Parathyroid adenoma (tissue), 2 donors: ENCODE data around the gene SORBS1.

Experiments used
- H2AFZ ChIP-seq: fragments of 300-600 bp; sonication (generic); one replicate; pipeline ENCODE4 v1.7.0; 2017; ENCODE audit warnings: antibody characterized with exemption, mild to moderate bottlenecking
- H3K27ac ChIP-seq: fragments of 300-600 bp; sonication (generic); one replicate; pipeline ENCODE4 v1.7.0; 2017
- H3K27me3 ChIP-seq: fragments of 300-600 bp; sonication (generic); one replicate; pipeline ENCODE4 v1.7.0; 2017; ENCODE audit warnings: low read length; ENCODE audit not compliant: control insufficient read depth, insufficient read depth
- H3K36me3 ChIP-seq: fragments of 300-600 bp; sonication (generic); one replicate; pipeline ENCODE4 v1.7.0; 2017; ENCODE audit warnings: low read length; ENCODE audit not compliant: control insufficient read depth, insufficient read depth
- H3K4me1 ChIP-seq: fragments of 300-600 bp; sonication (generic); one replicate; pipeline ENCODE4 v1.7.0; 2017; ENCODE audit warnings: control low read depth
- H3K4me2 ChIP-seq: fragments of 300-600 bp; sonication (generic); one replicate; pipeline ENCODE4 v1.7.0; 2017; ENCODE audit warnings: low read length
- H3K4me3 ChIP-seq: fragments of 300-600 bp; sonication (generic); one replicate; pipeline ENCODE4 v1.7.0; 2017; ENCODE audit warnings: low read depth, low read length
- H3K79me2 ChIP-seq: fragments of 300-600 bp; sonication (generic); one replicate; pipeline ENCODE4 v1.7.0; 2017; ENCODE audit warnings: control low read depth
- H3K9ac ChIP-seq: fragments of 300-600 bp; sonication (generic); one replicate; pipeline ENCODE4 v1.7.0; 2017; ENCODE audit warnings: mild to moderate bottlenecking
- H3K9me3 ChIP-seq: fragments of 300-600 bp; sonication (generic); one replicate; pipeline ENCODE4 v1.7.0; 2017; ENCODE audit warnings: low read length; ENCODE audit not compliant: control insufficient read depth
- TF ChIP-seq, protein P1 (sequence below): fragments of 300-600 bp; sonication (generic); IDR thresholded peaks from one replicate; pipeline ENCODE4 v1.7.0; 2017; ENCODE audit warnings: antibody characterized with exemption, mild to moderate bottlenecking
- donor health status: primary hyperparathyroidism.

SORBS1 gene

DNA sequence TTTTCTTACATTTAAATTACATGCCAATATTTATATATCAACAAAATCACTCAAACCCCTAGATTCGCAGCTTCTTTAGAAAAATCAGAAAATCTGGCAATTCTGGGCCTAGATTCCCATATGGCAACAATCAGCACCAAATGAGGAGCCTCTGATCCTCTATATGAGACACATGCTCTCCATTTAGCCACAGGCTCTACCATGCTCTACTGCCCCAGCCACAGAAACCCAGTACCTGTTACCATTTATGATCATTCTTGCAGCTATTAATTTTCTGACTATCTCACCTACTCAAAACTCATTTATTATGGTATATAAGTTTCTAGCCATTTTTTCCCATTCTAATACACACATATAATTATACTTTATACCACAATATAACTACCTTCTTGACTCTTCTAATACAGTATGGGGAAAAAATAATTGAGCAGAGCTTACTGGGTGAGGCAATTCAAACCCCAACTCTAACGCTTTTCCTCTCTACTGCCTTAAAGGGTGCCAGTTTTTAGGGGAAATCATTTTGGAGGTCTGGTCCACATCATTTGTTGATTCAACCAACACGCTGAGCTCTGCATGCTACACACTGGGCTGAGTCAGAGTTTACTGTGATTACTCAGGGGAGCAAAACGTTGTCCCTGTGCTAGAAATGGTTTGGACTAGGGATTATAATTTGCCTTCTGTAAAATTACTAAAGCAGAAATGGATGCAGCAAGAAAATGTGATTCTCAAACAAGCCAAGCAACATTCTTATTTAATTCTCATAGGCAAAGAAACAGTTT lies 281.9 kb downstream of the SORBS1 start:
- TF ChIP-seq, protein P1, sequence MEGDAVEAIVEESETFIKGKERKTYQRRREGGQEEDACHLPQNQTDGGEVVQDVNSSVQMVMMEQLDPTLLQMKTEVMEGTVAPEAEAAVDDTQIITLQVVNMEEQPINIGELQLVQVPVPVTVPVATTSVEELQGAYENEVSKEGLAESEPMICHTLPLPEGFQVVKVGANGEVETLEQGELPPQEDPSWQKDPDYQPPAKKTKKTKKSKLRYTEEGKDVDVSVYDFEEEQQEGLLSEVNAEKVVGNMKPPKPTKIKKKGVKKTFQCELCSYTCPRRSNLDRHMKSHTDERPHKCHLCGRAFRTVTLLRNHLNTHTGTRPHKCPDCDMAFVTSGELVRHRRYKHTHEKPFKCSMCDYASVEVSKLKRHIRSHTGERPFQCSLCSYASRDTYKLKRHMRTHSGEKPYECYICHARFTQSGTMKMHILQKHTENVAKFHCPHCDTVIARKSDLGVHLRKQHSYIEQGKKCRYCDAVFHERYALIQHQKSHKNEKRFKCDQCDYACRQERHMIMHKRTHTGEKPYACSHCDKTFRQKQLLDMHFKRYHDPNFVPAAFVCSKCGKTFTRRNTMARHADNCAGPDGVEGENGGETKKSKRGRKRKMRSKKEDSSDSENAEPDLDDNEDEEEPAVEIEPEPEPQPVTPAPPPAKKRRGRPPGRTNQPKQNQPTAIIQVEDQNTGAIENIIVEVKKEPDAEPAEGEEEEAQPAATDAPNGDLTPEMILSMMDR, result no peak

DNA sequence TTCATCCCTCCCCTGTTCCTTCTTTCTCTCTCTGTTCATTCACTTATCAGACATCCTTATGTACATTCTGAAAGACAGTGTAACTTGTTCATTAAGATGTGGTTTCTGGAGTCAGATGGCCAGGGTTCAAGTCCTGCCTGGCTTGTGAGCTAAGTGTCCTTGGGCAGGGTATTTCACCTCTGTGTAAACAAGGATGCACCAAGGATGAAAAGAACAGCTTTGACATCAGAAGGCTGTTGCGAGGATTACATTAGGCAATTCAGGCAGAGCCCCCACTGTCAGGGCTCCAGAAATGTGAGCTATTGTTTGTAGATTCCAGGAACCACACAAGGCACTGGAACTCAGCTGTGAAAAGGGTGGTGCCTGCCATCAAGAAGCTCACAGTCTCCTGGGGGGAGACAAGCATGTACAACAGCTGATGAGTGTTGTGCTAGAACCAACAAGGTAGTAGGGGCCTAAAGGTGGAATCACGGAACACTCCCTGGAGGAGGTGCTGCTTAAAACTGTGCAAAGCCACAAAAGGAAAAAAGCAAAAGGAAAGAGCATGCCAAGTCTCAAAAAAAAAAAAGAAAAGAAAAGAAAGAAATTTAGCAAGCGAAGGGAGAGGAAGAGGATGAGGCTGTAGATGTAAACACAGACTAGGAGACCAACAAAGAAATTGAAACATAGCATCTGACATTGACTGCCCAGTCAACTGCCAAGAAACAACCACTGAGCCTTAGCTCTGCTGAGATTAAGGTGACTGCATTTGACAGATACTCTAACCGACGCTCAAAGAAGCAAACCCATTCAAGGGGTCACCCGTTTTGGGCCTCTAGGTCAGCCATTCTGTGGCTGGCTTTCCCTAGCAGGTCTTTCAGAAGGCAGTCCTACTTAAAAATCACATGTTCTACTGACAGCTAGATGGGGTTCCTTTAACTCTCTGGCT lies 282.8 kb downstream of the SORBS1 start:
- H3K27ac ChIP-seq, result peak overlapping the region; percentile 46
- no peak overlapping the region for H2AFZ ChIP-seq
- H3K4me2 ChIP-seq, result no peak overlapping the region
- no peak overlapping the region for H3K9ac ChIP-seq
- no peaks in the 10 kb centered on the region for H3K9me3 ChIP-seq
- H3K4me1 ChIP-seq, result peaks cover 15% of the 10 kb centered on the region
- H3K36me3 ChIP-seq, result no peaks in the 10 kb centered on the region
- H3K79me2 ChIP-seq, result peaks cover 20% of the 10 kb centered on the region
- no peaks in the 10 kb centered on the region for H3K27me3 ChIP-seq
- TF ChIP-seq, protein P1, result no peak
- H3K4me3 ChIP-seq, result no peak overlapping the region

More for the DNA sequence above, 281.9 kb downstream of the SORBS1 start:
- Histone ChIP-seq H3K4me1 (peaks cover 15% of the 10 kb centered on the region), H3K27ac (peak overlapping the region; percentile 46), H2AFZ (no peak overlapping the region), H3K4me3 (no peak overlapping the region), H3K27me3 (no peaks in the 10 kb centered on the region), H3K9ac (no peak overlapping the region), H3K36me3 (no peaks in the 10 kb centered on the region), H3K79me2 (peaks cover 20% of the 10 kb centered on the region), H3K4me2 (no peak overlapping the region), H3K9me3 (no peaks in the 10 kb centered on the region)

DNA sequence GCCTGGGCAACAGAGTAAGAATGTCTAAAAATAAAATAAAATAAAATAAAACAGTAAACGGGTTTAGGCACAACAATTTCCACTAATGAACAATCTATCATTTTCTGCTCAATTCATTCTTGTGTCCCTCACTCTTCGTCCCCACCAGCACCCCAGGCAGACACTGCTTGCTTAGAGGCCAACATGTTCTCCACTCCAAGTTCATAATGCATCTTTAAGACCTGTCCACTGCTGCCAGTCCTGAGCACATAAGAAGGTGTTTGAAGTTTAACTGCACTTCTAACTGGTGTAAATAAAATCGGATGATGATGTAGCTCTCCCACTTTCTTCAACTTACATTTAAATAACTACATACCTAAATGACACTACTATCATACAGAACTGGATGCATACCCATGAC lies 283.6 kb downstream of the SORBS1 start:
- Histone ChIP-seq H3K4me2 (no peak overlapping the region), H2AFZ (no peak overlapping the region), H3K4me1 (peaks cover 15% of the 10 kb centered on the region), H3K36me3 (no peaks in the 10 kb centered on the region), H3K9ac (no peak overlapping the region), H3K27me3 (no peaks in the 10 kb centered on the region), H3K9me3 (no peaks in the 10 kb centered on the region), H3K27ac (peak overlapping the region; percentile 46), H3K79me2 (peaks cover 20% of the 10 kb centered on the region), H3K4me3 (no peak overlapping the region)
- TF ChIP-seq, protein P1, result no peak

DNA sequence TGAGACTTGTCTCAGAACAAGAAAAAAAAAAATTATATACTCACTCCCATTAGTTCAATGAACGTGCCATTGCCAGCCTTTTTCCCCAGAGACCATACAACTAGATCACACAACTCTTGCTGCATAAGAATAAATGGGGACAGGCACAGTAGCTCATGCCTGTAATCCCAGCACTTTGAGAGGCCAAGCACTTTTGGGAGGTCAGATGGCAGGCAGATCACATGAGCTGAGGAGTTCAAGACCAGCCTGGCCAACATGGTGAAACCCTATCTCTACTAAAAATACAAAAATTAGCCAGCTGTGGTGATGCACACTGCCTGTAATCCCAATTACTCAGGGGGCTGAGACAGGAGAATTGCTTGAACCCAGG lies 284.0 kb downstream of the SORBS1 start:
- H3K27me3 ChIP-seq, result no peaks in the 10 kb centered on the region
- no peak overlapping the region for H3K9ac ChIP-seq
- no peak overlapping the region for H3K4me3 ChIP-seq
- no peaks in the 10 kb centered on the region for H3K36me3 ChIP-seq
- H3K4me2 ChIP-seq, result no peak overlapping the region
- no peaks in the 10 kb centered on the region for H3K9me3 ChIP-seq
- peaks cover 15% of the 10 kb centered on the region for H3K4me1 ChIP-seq
- no peak overlapping the region for H3K27ac ChIP-seq
- H3K79me2 ChIP-seq, result peaks cover 18% of the 10 kb centered on the region
- H2AFZ ChIP-seq, result no peak overlapping the region
- TF ChIP-seq, protein P1, result no peak
